DOHH2 (cell line): ENCODE measurements around the gene NKIRAS1.

Experiments used
- H3F3A ChIP-seq: fragments of 200-600 bp; sonication (generic), shearing (Covaris generic); 2 replicates; pipeline ENCODE4 v1.6.0; 2016; ENCODE audit warnings: antibody characterized with exemption, mild to moderate bottlenecking; ENCODE audit not compliant: control insufficient read depth, insufficient read depth
- H3K27ac ChIP-seq: fragments of 200-600 bp; sonication (generic); 2 replicates; pipeline ENCODE4 v1.5.1; 2014; ENCODE audit warnings: low read depth, mild to moderate bottlenecking, low read length, moderate library complexity
- H3K27me3 ChIP-seq: fragments of 200-600 bp; sonication (generic); 2 replicates; pipeline ENCODE4 v1.6.1; 2014; ENCODE audit warnings: mild to moderate bottlenecking, low read length, mixed read lengths; ENCODE audit not compliant: control insufficient read depth
- H3K36me3 ChIP-seq: fragments of 200-600 bp; sonication (generic); 2 replicates; pipeline ENCODE4 v1.6.1; 2014; ENCODE audit warnings: mild to moderate bottlenecking, low read length, moderate library complexity, mixed read lengths; ENCODE audit not compliant: control insufficient read depth
- H3K4me1 ChIP-seq: fragments of 200-600 bp; sonication (generic); 2 replicates; pipeline ENCODE4 v1.6.1; 2014; ENCODE audit warnings: mild to moderate bottlenecking, low read length, mixed read lengths; ENCODE audit not compliant: control insufficient read depth
- H3K4me2 ChIP-seq: fragments of 200-600 bp; sonication (generic); 2 replicates; pipeline ENCODE4 v1.6.0; 2014; ENCODE audit warnings: mild to moderate bottlenecking, low read length, moderate library complexity
- H3K4me3 ChIP-seq: fragments of 200-600 bp; sonication (generic); 2 replicates; pipeline ENCODE4 v1.5.1; 2014; ENCODE audit warnings: mild to moderate bottlenecking, low read length, mixed read lengths
- H3K79me2 ChIP-seq: fragments of 200-600 bp; sonication (generic); 2 replicates; pipeline ENCODE4 v1.6.1; 2014; ENCODE audit warnings: mild to moderate bottlenecking, low read length, mixed read lengths; ENCODE audit not compliant: control insufficient read depth
- H3K9me2 ChIP-seq: fragments of 200-600 bp; sonication (generic); replicated peaks from 2 replicates; pipeline ENCODE4 v1.6.1; 2014; ENCODE audit warnings: mild to moderate bottlenecking, low read length, mixed read lengths; ENCODE audit not compliant: control insufficient read depth
- H3K9me3 ChIP-seq: fragments of 200-600 bp; sonication (generic); 2 replicates; pipeline ENCODE4 v1.6.1; 2014; ENCODE audit warnings: antibody characterized with exemption, low read length, mixed read lengths; ENCODE audit not compliant: control insufficient read depth, insufficient read depth
- H4K20me1 ChIP-seq: fragments of 200-600 bp; sonication (generic); 2 replicates; pipeline ENCODE4 v1.6.0; 2014; ENCODE audit warnings: low read depth, mild to moderate bottlenecking, antibody characterized with exemption, low read length, moderate library complexity; ENCODE audit not compliant: control insufficient read depth, insufficient read depth
- CTCF ChIP-seq: fragments of 200-600 bp; sonication (generic); IDR thresholded peaks from one replicate; pipeline ENCODE4 v1.5.1; 2014; ENCODE audit warnings: antibody characterized with exemption, mild to moderate bottlenecking, low read depth, low read length; ENCODE audit not compliant: poor library complexity, severe bottlenecking
- EZH2phosphoT487 ChIP-seq: fragments of 200-600 bp; sonication (generic); IDR thresholded peaks from 2 replicates; pipeline ENCODE4 v1.6.1; 2017; ENCODE audit warnings: borderline replicate concordance, mild to moderate bottlenecking, antibody characterized with exemption, low read length, moderate library complexity, mixed read lengths

Gene NKIRAS1

GRCh38 chr3:23953523-23953922, 36.7 kb upstream of the NKIRAS1 start:
- TF ChIP-seq CTCF (no peak), EZH2phosphoT487 (no peak)
- Histone ChIP-seq H3K27ac (no peak overlapping the region), H3K36me3 (no peaks in the 10 kb centered on the region), H3K9me2 (no peaks in the 10 kb centered on the region), H3K9me3 (no peaks in the 10 kb centered on the region), H3F3A (no peaks in the 10 kb centered on the region), H3K27me3 (no peaks in the 10 kb centered on the region; the same call in 1 of the 2 replicates), H4K20me1 (no peaks in the 10 kb centered on the region), H3K79me2 (peaks cover 19% of the 10 kb centered on the region), H3K4me1 (peaks cover 41% of the 10 kb centered on the region), H3K4me2 (0 out of 2 replicates have a peak overlapping the region, but pooled peaks have one; percentile 63), H3K4me3 (0 out of 2 replicates have a peak overlapping the region, but pooled peaks have one; percentile 46)

- Histone ChIP-seq H3K4me2 (peak overlapping the region; percentile 63), H3K4me3 (peak overlapping the region; percentile 46), H3K27ac (0 out of 2 replicates have a peak overlapping the region, but pooled peaks have one; percentile 13), H3K79me2 (peaks cover 25% of the 10 kb centered on the region), H3F3A (no peaks in the 10 kb centered on the region), H4K20me1 (no peaks in the 10 kb centered on the region), H3K4me1 (peaks cover 41% of the 10 kb centered on the region), H3K9me2 (no peaks in the 10 kb centered on the region), H3K9me3 (no peaks in the 10 kb centered on the region), H3K27me3 (no peaks in the 10 kb centered on the region; the same call in 1 of the 2 replicates), H3K36me3 (no peaks in the 10 kb centered on the region)
- TF ChIP-seq CTCF (no peak), EZH2phosphoT487 (no peak)
Measured at GRCh38 chr3:23952646-23953045, 35.9 kb upstream of the NKIRAS1 start.

- no peaks in the 10 kb centered on the region for H3K9me2 ChIP-seq
- TF ChIP-seq EZH2phosphoT487 = no peak
- TF ChIP-seq CTCF = no peak
- no peaks in the 10 kb centered on the region; the same call in 1 of the 2 replicates for H3K27me3 ChIP-seq
- no peaks in the 10 kb centered on the region for H3K36me3 ChIP-seq
- H3K27ac ChIP-seq = no peak overlapping the region
- H3K4me2 ChIP-seq = no peak overlapping the region
- H3F3A ChIP-seq = 0 out of 2 replicates have a peak, but pooled peaks cover 6% of the 10 kb centered on the region
- no peaks in the 10 kb centered on the region for H4K20me1 ChIP-seq
- peaks cover 36% of the 10 kb centered on the region for H3K79me2 ChIP-seq
- no peaks in the 10 kb centered on the region for H3K9me3 ChIP-seq
- no peak overlapping the region for H3K4me3 ChIP-seq
- H3K4me1 ChIP-seq = peaks cover 52% of the 10 kb centered on the region
Measured at GRCh38 chr3:23950293-23950692, 33.5 kb upstream of the NKIRAS1 start.
